Left colon (tissue), 2 donors: Measurements from ENCODE around the gene SERGEF. TPM values are rescaled to one million over a fixed set of nuclear protein-coding genes. Genes with fewer than 3 reads are reported as not detected.

Experiments
- ATAC-seq: fragments of 200-7000 bp; cut with Tn5 transposase; one replicate; pipeline ENCODE4 v1.9.1; 2020; ENCODE audit warnings: mild to moderate bottlenecking, moderate library complexity
- DNase-seq, 2 donors: peaks; one replicate each; pipeline ENCODE4 v3.0.0-alpha.2; 2020
- intact Hi-C, 2 donors: fragments of 100-400 bp; cut with DNase I in 1 of 2; cut with micrococcal nuclease in 1 of 2; formaldehyde crosslinking; loops; one replicate each; pipeline versions ENCODE4 v1.11.2 to v1.14.0; 2022; cut with DNase I, micrococcal nuclease
- total RNA-seq, 2 donors: library from RNA; stranded (reverse); fragmentation: NEBNext Ultra II Directional; extraction: Animal tissue kit (Norgen Biotek cat#: 25700); gene quantifications; one replicate each; pipeline ENCODE4 v1.2.1, GENCODE V29; 2021
- donor health status: DM: no; HTN: no; CAD: no.
- donor health status: DM: yes; HTN: yes; CAD: no.

The SERGEF gene
- total RNA-seq, 2 donors from 2014 or later = 28.6 to 30.6 TPM

DNA sequence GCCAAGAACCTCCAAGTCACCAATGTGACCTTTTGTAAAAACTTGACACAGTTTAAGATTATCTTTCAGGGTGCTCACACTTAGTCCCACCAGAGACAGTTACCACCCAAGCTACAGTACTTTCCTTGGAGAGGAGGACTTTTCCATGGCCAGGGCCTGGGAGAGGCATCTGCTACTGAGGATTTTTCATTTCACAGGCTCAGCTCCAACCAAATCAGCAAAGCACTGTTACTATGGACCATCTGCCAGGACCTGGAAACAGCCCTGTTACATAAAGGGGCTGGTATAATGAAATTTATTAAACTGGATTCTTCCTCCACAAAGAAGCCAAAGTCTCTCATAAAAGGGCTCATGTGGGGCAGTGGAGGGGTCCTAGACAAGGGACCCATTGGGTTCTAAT is 38.6 kb downstream of the SERGEF start:
- ATAC-seq (no peak), DNase-seq (no peak)
- intact Hi-C loops = loop anchor here in 1 of 2 donors (10.0 kb wide), 1 partner anchor 369 kb away; no protein-coding TSS in a partner anchor

DNA sequence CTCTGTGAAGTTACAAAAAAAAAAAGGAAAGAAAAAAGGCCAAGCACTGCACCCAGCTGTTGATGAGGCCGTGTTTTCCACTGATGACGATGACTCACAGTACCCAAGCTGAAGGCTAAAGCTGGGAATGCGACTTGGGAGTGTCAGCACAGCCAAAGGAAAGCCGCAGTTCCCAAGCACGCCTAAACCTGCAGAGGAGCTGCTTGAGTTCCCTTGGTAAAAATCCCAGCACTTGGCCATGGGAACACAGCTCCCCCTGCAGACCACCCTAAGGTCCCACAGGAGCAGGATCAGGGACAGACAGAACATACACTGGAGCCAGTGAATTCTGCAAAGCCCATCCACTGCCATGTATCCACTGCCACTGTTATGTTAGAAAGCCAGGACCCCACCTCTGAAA is 39.9 kb downstream of the SERGEF start:
- ATAC-seq = no peak
- peak; percentile 4 to 28 for DNase-seq
- intact Hi-C loops = loop anchor here in 1 of 2 donors (10.0 kb wide), 1 partner anchor 368 kb away; no protein-coding TSS in a partner anchor

DNA sequence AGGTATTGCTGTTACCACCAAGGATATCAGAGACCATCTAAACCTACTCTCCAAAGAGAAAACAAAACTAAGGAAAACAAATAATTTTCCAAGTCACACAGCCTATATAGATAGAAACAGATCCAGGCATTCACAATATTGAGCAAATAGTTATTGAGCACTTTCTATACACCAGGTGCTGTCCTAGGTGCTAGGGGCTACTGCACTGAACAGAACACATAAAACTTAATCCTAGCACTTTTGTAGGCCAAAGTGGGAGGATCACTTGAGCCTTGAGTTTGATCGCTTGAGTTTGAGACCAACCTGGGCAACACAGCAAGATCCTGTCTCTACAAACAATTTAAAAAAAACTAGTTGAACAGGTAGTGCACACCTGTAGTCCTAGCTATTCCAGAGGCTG is 44.6 kb downstream of the SERGEF start:
- DNase-seq = no peak
- ATAC-seq = no peak
- intact Hi-C loops = no loop called here

DNA sequence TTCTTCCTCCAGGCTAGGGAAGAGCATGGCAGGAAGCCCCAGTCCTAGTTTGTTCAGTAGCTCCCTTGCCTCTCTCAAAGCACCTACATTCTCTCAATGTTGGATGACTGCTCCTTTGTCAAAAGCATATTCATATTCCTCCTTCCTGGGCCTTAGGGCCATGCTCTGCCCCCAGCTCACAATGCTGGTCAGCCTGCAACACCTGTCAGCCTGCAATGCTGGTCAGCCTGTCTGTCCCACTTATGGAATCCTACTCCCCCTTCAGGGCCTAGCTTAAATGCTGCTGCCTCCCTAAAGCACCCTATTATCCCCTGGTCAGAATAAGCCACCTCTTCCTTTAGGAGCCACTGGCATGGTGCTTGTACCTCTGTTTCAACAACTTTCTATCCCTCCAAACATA is 45.2 kb downstream of the SERGEF start:
- intact Hi-C loops = no loop called here
- ATAC-seq = no peak
- DNase-seq = no peak

- intact Hi-C loops = no loop called here
- DNase-seq (no peak), ATAC-seq (no peak)
Measured at GRCh38 chr11:17960091-17960490, 52.8 kb downstream of the SERGEF start.

- no peak for DNase-seq
- no peak for ATAC-seq
- intact Hi-C loops = no loop called here
Measured at GRCh38 chr11:17958446-17958845, 54.4 kb downstream of the SERGEF start.

- DNase-seq (no peak), ATAC-seq (no peak)
- intact Hi-C loops = no loop called here
Measured at GRCh38 chr11:17954395-17955252, 58.2 kb downstream of the SERGEF start.

- intact Hi-C loops = no loop called here
- DNase-seq = no peak
- no peak for ATAC-seq
Measured at GRCh38 chr11:17952487-17952886, 60.4 kb downstream of the SERGEF start.

- intact Hi-C loops = no loop called here
- no peak for DNase-seq
- no peak for ATAC-seq
Measured at GRCh38 chr11:17951685-17952388, 61.0 kb downstream of the SERGEF start.

DNA sequence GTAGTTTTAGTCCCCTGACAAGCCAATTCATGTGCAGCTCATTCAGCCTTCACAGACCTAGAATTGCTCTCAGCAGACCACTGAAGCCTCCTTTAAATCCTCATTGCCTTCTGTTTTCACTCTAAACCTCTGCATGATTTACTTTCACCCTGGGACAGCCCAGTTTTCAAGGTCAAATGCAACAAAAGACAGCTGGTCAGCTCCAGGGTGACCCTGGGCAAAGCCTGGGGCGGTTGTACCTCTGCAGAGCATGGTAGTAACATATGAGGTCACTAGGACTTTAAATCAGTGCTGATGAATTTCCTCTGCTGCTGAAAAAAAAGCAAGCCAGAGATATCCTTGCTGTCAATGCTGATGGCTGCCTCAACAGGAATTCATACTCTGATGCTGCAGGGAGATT is 62.2 kb downstream of the SERGEF start:
- intact Hi-C loops = no loop called here
- ATAC-seq = no peak

GRCh38 chr11:17948296-17948695 is 64.6 kb downstream of the SERGEF start:
- DNase-seq (no peak), ATAC-seq (no peak)
- intact Hi-C loops = no loop called here

More for the DNA sequence above, 62.2 kb downstream of the SERGEF start:
- DNase-seq = no peak

DNA sequence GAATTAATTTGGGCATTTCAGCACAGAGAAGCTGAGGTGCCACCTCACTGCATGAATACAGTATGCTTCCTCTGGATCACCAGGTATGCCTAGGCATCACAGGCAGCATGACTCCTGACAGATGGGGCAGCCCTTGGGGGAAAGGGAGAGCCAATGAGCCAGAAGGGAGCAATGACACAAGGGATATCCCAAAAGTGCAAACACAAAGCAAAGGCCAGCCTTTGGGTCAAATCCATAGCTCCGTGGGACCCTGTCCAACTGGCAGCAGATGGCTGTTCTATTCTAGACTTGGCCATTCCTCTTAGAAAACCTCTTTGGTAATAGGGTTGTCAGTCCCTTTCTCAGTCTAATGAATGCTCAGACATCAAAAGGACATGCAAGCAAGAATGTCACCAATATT is 73.3 kb downstream of the SERGEF start:
- ATAC-seq (no peak), DNase-seq (no peak)
- intact Hi-C loops = no loop called here

GRCh38 chr11:17936790-17937189 is 76.1 kb downstream of the SERGEF start:
- intact Hi-C loops = no loop called here
- no peak for DNase-seq
- ATAC-seq = no peak

DNA sequence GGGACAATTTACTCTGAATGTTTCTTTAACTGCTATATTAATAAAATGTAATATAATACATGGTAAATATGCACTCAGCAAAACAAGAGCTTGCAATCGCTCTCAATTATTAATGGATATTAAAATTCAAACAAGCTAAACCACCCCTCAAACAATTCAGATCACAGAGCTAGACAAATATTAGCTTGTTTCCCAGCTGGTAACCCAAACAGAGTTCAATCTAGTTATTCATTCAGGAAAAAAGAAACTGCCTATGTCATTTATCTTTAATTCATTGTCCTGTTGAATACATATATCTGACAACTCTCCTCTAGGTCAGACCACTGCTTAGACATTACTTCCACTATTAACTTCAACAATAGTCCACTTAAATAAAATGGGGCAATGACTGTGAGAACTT is 78.7 kb downstream of the SERGEF start:
- ATAC-seq (no peak), DNase-seq (no peak)
- intact Hi-C loops = no loop called here

- intact Hi-C loops = no loop called here
- DNase-seq (no peak), ATAC-seq (no peak)
Measured at GRCh38 chr11:17933708-17934107, 79.1 kb downstream of the SERGEF start.

- DNase-seq (no peak), ATAC-seq (no peak)
- intact Hi-C loops = no loop called here
Measured at GRCh38 chr11:17932472-17932871, 80.4 kb downstream of the SERGEF start.

DNA sequence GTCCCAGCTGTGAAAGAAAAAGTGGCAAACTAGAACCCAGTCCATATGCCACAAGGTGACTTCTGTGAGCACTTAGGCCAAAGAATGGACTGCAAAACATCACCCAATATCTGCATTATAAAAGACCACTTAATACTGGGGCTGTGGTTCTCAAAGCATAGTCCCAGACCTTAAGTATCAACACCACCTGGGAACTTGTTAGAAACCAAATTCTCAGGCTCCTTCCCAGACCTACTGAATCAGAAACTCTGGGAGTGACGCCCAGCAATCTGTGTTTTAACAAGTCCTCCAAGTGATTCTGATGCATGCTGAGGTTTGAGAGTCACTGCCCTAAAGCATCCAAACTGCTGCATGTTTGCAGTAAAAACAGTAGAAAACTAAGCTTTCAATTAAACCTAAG is 81.3 kb downstream of the SERGEF start:
- DNase-seq (no peak), ATAC-seq (no peak)
- intact Hi-C loops = no loop called here

DNA sequence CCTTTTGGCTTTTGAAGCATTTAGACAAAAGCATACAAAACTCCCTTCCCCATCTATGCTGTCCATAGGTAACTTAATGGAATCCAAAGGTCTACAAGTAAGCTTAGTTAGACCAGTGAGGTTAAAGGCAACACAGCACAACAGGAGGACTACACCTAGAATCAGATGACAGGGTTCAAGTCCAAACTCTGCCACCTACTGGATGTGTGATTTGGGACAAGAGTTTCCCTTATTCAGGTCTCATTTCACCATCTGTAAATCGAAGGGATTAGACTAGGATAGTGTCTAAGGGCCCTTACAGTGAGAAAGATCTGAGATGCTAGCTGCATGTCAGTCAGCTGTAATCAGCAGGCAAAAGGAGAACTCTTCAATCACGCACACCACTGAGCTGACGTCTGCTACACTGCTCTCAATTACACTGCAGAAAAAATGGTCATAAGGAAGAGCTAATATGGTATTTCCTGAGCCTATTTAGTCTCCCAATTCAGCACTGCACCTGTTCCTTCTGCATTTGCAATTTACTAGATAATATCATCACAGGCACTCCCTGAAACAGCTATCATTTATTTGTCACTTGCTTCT is 82.2 kb downstream of the SERGEF start:
- DNase-seq (no peak), ATAC-seq (no peak)
- intact Hi-C loops = no loop called here

DNA sequence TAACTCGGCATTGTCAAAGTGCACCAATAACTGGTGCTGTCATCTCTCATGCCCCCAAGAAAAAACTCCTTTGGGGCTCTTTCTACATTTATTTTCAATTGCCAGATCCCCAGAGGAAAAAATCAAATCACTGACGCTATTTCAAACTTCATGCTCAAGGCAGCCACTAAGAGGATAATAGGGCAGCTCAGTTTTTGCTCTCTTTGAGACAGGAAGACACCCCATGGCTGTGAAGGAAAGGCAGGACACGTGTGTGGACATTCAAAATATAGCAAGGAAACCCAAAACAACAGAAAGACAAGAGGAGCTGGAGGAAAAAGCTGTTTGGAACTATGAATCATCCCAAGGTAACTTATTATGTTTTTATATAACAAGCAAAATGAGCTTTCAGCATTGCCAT is 83.7 kb downstream of the SERGEF start:
- intact Hi-C loops = no loop called here
- no peak for ATAC-seq
- DNase-seq = no peak
